HCT116 (cell line): Measurements from ENCODE around the gene CDK13.

Experiments used
- CTCF ChIP-seq, 3 experiments: fragments of 200-600 bp in 1 of 3; sonication (generic) in 1 of 3; IDR thresholded peaks in 2 of 3; conservative IDR thresholded peaks in 1 of 3; 2 replicates each; pipeline ENCODE4 v1.5.1; 2012 to 2017; ENCODE audit warnings: low read depth in 2 of 3, low read length in 2 of 3, antibody characterized with exemption in 1 of 3, borderline replicate concordance in 1 of 3, control low read depth in 1 of 3, mild to moderate bottlenecking in 1 of 3, mixed read lengths in 1 of 3, mixed run types in 1 of 3, moderate library complexity in 1 of 3; ENCODE audit not compliant: insufficient read depth in 1 of 3
- EGR1 ChIP-seq: IDR thresholded peaks from 2 replicates; pipeline ENCODE4 v1.6.1; 2012; ENCODE audit warnings: low read depth
- ELF1 ChIP-seq: IDR thresholded peaks from 2 replicates; pipeline ENCODE4 v1.6.1; 2012; ENCODE audit warnings: low read depth, borderline replicate concordance
- EZH2 ChIP-seq: fragments of 200-600 bp; sonication (generic); IDR thresholded peaks from 2 replicates; pipeline ENCODE4 v1.6.1; 2017; ENCODE audit warnings: antibody characterized with exemption, mixed run types
- JUND ChIP-seq: IDR thresholded peaks from 2 replicates; pipeline ENCODE4 v1.6.1; 2012
- MAX ChIP-seq: IDR thresholded peaks from 2 replicates; pipeline ENCODE4 v1.6.1; 2012
- POLR2AphosphoS5 ChIP-seq: IDR thresholded peaks from 2 replicates; pipeline ENCODE4 v1.6.1; 2011; ENCODE audit warnings: mild to moderate bottlenecking, low read depth, low read length, moderate library complexity
- RAD21 ChIP-seq: IDR thresholded peaks from 2 replicates; pipeline ENCODE4 v1.6.1; 2012; ENCODE audit warnings: low read depth, mild to moderate bottlenecking
- SIN3A ChIP-seq: IDR thresholded peaks from 2 replicates; pipeline ENCODE4 v1.6.1; 2012; ENCODE audit warnings: low read depth
- YY1 ChIP-seq: IDR thresholded peaks from 2 replicates; pipeline ENCODE4 v1.6.1; 2011; ENCODE audit warnings: low read length, low read depth, moderate library complexity, mild to moderate bottlenecking; ENCODE audit not compliant: insufficient replicate concordance; ENCODE audit errors: extremely low read depth
- ZNF274 ChIP-seq: fragments of 200-500 bp; sonication (Bioruptor generic); IDR thresholded peaks from 2 replicates; pipeline ENCODE4 v1.6.1; 2014; ENCODE audit warnings: mild to moderate bottlenecking, low read depth, low read length, inconsistent platforms
- TF ChIP-seq, protein P1 (sequence below): IDR thresholded peaks from 2 replicates; pipeline ENCODE4 v1.6.1; 2012

GRCh38 chr7:40093631-40094350 is 143.7 kb downstream of the CDK13 start:
- TF ChIP-seq CTCF (IDR thresholded peaks at IDR 0.05 in 2 of 3, conservative IDR thresholded peaks at IDR 0.05 in 1 of 3; ENCODE audit: borderline replicate concordance in 1 of 3, insufficient read depth in 1 of 3, low read depth in 2 of 3, low read length in 2 of 3) (no peak), ZNF274 (no peak), RAD21 (no peak), YY1 (no peak), JUND (no peak), ELF1 (no peak), POLR2AphosphoS5 (no peak), MAX (no peak), SIN3A (no peak), EGR1 (no peak), EZH2 (no peak)
- TF ChIP-seq, protein P1, sequence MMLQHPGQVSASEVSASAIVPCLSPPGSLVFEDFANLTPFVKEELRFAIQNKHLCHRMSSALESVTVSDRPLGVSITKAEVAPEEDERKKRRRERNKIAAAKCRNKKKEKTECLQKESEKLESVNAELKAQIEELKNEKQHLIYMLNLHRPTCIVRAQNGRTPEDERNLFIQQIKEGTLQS = no peak
